Measurements from ENCODE around the gene BBS4. TPM values are rescaled to one million over a fixed set of nuclear protein-coding genes. Genes with fewer than 3 reads are reported as not detected.

The BBS4 gene
- 14.0 to 17.8 TPM (median 15.4 TPM) in 5 replicates for total RNA-seq (2022; extraction: Qiagen RNA extraction)

GRCh38 chr15:72685925-72686794 is at the start of gene BBS4, which contains the start of gene HIGD2B:
Gene BBS4 (plus strand): TSS chr15:72686207. CDS start chr15:72686228, 21 bp downstream.
Gene HIGD2B (minus strand): TSS chr15:72686182. CDS start chr15:72676374, 9,808 bp downstream.

GRCh38 chr15:72654397-72654796 is 31.6 kb upstream of the BBS4 start, which contains the start of gene GOLGA6B:
Gene GOLGA6B (plus strand): TSS chr15:72654697. CDS start chr15:72654738, 41 bp downstream.

GRCh38 chr15:72783640-72784455 is 97.8 kb downstream of the BBS4 start, which contains the start of gene ADPGK:
Gene ADPGK (minus strand): TSS chr15:72783758. CDS start chr15:72783691, 67 bp downstream.

Other genes with a start within 250 kb of the BBS4 start
- 42.6 to 78.8 TPM (median 76.6 TPM) in 5 replicates for gene ARIH1, start 211.9 kb upstream of the BBS4 start, total RNA-seq (2022; extraction: Qiagen RNA extraction)
- gene GOLGA6B, start 31.5 kb upstream of the BBS4 start, total RNA-seq (2022; extraction: Qiagen RNA extraction): 0.05 TPM in 1 of 5 replicates, not detected in the others
- 0.10 TPM in 1 of 5 replicates, not detected in the others for gene HIGD2B, start within 50 bp of the BBS4 start, total RNA-seq (2022; extraction: Qiagen RNA extraction)
- 67.1 to 73.7 TPM (median 71.4 TPM) in 5 replicates for gene ADPGK, start 97.6 kb downstream of the BBS4 start, total RNA-seq (2022; extraction: Qiagen RNA extraction)